ENCODE results near the gene GRID1. TPM values are rescaled to one million over a fixed set of nuclear protein-coding genes. Genes with fewer than 3 reads are reported as not detected.

The GRID1 gene
- total and polyA plus RNA-seq, 9 of the 15 experiments (the other 6 are each of a cell fraction or from before 2014, with no cell fraction given) = 0.01 to 7.2 (median 1.2) TPM

- no peak for TF ChIP-seq EP400 (IDR thresholded peaks at IDR 0.05)
These were observed 176.3 kb downstream of the GRID1 start (continued) for GRCh38 chr10:86190291-86190690.

- no peaks in the 10 kb centered on the region for H3K4me1 ChIP-seq (replicated peaks in 1 of 2; ENCODE audit: control insufficient read depth in 2 of 2, insufficient read depth in 2 of 2, low read length in 2 of 2)
- no peak overlapping the region for H2AFZ ChIP-seq (ENCODE audit: low read depth, low read length)
- no peak for FAIRE-seq
- intact Hi-C loops (cut with micrococcal nuclease) (no loop called here), in situ Hi-C loops (cut with MboI) (no loop called here)
- ATAC-seq = no peak
- no TSS peak for BruUV-seq (replicated peaks)
- no peaks in the 10 kb centered on the region for H3K9me1 ChIP-seq (ENCODE audit: control insufficient read depth, insufficient read depth, low read length)
- ChIA-PET CTCF (ENCODE audit: low intra/inter-chr PET ratio) (no interaction called here), POLR2A (no interaction called here)
- no peak overlapping the region for H3K4me3 ChIP-seq
- H3K4me2 ChIP-seq (ENCODE audit: insufficient read depth, low read length) = no peak overlapping the region
- H3K9ac ChIP-seq (ENCODE audit: insufficient read depth in 1 of 2, low read depth in 2 of 2, low read length in 2 of 2) = no peak overlapping the region
- TF ChIP-seq RCOR1 (IDR thresholded peaks at IDR 0.05; ENCODE audit: borderline replicate concordance in 1 of 2, low read depth in 2 of 2, low read length in 2 of 2) = no peak
- no peak for TF ChIP-seq NCOR1 (IDR thresholded peaks at IDR 0.05)
- TF ChIP-seq POLR3A (IDR thresholded peaks at IDR 0.05; ENCODE audit: borderline replicate concordance, extremely low read depth, insufficient read depth, insufficient read length) = no peak
- no peak for TF ChIP-seq ZNF780A (CRISPR knock-in tag; IDR thresholded peaks at IDR 0.05)
- 0% methylated on average over 8 of the region's 8 CpGs for WGBS (ENCODE audit: insufficient coverage, low coverage, missing lambda C conversion rate)
- no peaks in the 10 kb centered on the region for H3K9me3 ChIP-seq (replicated peaks; ENCODE audit: control insufficient read depth, insufficient read depth, low read depth, low read length)
- H3K79me2 ChIP-seq (ENCODE audit: control insufficient read depth, insufficient read depth, low read length) = no peaks in the 10 kb centered on the region
- H3K36me3 ChIP-seq (ENCODE audit: control insufficient read depth, insufficient read depth, low read length) = no peaks in the 10 kb centered on the region
- DNase-seq (ENCODE audit: extremely low read depth in 1 of 4, low spot score in 3 of 4) = no peak
- no peaks in the 10 kb centered on the region for H3K27me3 ChIP-seq (ENCODE audit: control insufficient read depth in 2 of 2, insufficient read depth in 2 of 2, low read length in 2 of 2)
- H4K20me1 ChIP-seq (replicated peaks; ENCODE audit: control insufficient read depth, insufficient read depth, low read length) = 0 out of 2 replicates have a peak, but pooled peaks cover 5% of the 10 kb centered on the region
- H3K27ac ChIP-seq (ENCODE audit: extremely low read depth, low read depth, low read length) = no peak overlapping the region
These were observed 176.7 kb downstream of the GRID1 start for GRCh38 chr10:86189891-86190290.
